Raji (cell line): Measurements from ENCODE around the gene SHC3.

Experiments
- POLR2A ChIP-seq: IDR thresholded peaks from 2 replicates; pipeline ENCODE4 v1.6.1; 2011; ENCODE audit warnings: low read depth, low read length, control low read depth; ENCODE audit not compliant: insufficient read depth

The SHC3 gene

DNA sequence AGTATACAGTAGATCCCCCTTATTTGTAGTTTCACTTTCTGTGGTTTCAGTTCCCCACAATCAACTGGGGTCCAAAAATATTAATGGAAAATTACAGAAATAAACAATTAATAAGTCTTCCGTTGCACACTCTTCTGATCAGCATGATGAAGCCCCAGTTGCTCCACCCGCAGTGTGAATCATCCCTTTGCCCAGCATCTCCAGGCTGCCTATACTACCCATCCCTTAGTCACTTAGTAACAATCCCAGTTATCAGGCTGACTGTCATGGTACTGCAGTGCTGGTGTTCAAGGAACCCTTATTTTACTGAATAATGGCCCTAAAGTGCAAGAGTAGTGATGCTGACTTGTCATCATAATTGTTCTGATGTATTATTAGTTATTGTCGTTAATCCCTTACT lies 28.9 kb downstream of the SHC3 start:
- TF ChIP-seq POLR2A = no peak

DNA sequence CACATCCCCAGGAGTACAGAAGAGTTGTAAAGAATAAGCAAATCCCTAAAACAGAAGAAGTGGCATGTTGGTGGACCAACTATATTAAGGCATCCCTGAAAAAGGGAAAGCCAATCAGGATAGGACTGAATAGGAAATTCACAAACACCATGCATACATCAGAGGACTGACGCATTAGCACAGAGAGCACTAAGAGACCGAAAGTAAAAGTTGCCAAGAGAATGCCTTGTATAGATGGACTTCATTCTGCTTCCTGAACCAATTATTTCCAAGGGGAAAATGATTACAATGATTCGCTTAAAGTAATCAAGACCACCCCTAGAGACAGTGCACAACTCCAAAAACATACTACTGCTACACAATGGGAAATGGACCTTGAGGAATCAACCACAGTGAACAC lies 33.5 kb downstream of the SHC3 start:
- TF ChIP-seq POLR2A = no peak

DNA sequence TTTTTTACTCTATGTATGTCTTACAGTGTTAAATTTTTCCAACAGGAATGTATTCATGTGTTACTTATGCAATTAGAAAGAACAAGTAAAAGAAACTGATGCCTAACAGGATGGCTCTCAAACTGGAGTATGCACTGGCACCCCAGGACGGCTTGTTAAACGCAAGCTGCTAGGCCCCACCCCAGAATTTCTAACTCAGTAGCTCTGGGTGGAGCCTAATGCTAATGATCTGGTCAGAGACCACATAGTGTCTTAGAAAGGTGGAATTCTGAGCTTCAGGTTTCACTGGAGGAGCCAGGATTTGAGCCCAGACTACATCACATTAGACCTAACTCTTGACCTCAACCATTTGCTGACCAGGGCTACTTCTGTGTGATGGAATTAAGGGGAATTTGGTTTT lies 34.4 kb downstream of the SHC3 start:
- no peak for TF ChIP-seq POLR2A

DNA sequence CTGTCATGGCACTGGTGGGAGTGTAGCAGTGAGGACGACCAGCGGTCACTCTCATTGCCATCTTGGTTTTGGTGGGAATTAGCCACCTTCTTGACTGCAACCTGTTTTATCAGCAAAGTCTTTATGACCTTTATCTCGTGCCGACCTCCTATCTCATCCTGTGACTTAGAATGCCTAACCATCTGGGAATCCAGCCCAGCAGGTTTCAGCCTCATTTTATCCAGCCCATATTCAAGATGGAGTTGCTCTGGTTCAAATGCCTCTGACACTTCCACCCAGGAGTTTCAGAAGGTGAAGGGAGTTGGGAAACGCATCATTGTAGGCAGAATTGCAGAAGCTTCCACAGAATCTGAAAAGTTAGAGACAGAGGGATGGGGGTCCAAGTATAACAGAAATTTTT lies 35.4 kb downstream of the SHC3 start:
- no peak for TF ChIP-seq POLR2A

DNA sequence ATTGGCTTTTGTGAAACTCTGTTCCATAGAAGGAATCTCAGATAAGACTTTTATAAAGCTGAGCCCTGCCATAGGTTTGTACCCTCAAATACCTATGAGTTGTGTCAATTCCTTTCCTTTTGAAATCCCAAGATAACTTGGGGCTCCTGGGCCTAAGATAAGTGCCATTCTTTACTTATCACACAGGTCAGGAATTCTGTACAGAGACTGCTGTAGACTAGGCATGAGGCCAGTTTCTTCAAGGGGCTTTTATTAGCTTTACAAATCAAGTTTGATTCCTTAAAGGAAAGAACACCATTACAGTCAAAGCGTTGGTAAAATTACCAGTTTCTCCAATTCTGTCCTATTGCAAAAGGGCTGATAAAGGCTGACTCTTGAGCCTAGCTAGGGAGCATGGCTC lies 39.2 kb downstream of the SHC3 start:
- no peak for TF ChIP-seq POLR2A

DNA sequence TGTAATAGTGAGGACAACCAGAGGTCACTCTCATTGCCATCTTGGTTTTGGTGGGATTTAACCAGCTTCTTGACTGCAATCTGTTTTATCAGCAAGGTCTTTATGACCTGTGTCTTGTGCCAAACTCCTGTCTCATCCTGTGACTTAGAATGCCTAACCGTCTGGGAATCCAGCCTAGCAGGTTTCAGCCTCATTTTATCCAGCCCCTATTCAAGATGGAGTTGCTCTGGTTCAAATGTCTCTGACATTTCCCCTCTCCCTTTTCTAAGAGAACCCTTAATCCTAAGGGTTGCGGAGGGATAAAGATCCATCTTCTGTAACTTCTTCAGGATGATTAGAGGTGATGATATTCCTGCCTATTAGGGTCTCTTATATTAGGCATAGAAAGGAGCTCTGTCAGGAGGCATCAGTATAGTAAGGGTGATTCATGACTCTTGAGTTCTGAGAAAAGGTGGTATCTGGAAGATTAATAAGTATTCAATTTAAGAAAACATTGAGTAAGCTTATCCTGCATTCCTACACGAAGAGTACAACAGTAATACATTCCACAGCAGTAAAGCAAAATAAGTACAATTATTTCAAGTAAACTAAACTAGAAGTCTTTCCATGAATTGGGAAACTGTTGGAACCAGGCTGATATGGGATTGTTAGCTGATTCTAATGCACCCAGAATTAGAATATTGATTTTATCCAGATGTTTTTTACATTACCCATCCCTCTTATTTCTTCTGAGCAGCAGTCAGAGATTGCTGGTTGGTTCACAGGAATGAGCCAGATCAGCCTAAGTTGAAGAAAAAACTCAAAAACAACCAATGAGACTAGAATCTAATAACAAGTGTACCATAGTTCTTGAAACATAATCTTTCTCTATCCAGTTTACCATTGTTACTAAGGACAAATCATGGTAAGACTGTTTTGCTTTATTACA lies 39.9 kb downstream of the SHC3 start:
- TF ChIP-seq POLR2A = no peak

DNA sequence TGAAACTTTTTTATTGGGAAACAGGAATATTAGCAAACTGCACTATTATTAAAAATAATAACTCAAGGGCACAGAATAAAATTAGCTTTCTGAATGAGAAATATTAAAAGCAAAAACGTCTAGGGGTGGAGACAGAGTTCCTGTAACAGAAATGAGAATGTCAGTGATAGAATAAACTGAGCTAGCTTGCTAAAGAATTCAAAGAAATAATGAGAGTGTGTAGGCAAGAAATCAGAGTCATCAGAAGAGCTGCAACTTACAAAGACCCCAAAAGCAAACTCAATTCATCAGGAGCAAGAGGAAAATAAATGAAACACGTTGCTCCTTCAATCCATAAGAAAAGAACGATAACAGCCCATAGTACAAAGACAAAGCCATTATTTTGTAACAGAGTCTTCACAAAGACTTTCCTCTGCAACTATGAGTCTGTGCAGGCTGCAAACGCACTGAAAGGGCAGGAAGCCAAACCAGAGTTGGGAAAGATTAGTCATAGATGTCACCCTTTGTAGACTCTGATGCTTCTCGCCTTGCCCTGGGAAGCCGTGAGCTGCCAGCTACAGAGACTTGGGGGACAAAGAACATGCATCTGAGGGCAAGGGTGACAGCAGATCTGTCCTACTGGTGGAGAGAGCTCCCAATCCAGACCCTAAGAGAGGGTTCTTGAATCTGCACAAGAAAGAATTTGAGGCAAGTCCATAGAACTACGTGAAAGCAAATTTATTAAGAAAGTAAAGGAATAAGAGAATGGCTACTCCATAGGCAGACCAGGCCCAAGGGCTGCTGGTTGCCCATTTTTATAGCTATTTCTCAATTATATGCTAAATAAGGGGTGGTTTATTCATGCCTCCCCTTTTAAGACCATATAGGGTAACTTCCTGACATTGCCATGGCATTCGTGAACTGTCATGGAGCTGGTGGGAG lies 40.8 kb downstream of the SHC3 start:
- TF ChIP-seq POLR2A = no peak

DNA sequence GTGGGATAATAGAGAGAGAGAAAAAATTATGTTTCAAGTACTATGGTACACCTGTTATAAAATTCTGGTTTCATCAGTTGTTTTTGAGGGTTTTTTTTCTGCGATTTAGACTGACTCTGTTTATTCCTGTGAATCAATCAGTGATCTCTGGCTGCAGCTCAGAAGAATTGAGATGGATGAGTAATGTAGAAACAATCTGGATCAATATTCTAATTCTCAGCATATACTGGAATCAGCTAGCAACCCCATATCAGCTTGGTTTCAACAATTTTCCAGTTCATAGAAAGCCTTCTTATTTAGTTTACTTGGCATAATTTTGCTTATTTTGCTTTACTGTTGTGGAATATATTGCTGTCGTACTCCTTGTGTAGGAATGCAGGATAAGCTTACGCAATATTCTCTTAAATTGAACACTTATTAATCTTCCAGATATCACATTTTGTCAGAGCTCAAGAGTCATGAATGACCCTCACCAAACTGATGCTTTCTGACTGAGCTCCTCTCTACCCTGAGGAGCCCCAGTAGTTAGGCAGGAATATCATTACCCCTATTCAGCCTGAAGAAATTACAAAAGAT lies 42.9 kb downstream of the SHC3 start:
- no peak for TF ChIP-seq POLR2A

DNA sequence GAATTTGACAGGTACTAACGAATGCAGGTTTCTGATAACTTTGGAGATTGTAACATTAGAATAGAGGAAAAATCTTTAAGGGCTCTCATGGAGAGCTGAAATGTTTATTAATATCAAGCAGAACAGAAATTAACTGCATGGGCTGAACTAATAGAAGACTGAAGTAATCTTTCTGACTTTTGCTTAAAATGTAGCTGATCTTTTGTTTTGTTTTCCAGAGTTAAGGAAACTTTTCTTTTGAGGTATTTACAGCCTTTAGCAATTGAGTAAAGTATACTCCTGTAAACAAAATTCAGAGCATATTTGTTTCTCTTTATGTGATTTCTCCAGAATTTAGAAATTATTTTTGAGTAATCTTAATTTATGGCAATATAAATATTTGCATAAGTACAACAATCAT lies 43.9 kb downstream of the SHC3 start:
- no peak for TF ChIP-seq POLR2A

DNA sequence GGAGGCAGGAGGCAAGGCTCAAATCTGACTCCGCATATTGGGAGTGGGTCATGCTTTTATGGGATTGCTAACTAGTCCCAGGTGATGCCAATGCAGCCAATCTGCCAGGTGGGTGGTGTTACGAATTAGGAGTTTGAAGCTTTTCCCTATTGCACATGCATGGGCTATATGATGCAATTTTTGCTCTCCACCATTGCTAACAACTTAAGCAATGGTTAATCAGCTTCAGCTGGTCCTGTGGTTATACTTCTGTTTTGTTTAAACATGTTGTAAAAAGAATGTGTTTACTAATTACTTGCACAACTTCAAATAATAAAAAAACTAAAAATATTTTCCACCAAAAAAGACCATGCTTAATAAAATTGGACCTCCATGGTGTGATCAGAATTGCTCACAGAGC lies 55.7 kb downstream of the SHC3 start:
- no peak for TF ChIP-seq POLR2A

DNA sequence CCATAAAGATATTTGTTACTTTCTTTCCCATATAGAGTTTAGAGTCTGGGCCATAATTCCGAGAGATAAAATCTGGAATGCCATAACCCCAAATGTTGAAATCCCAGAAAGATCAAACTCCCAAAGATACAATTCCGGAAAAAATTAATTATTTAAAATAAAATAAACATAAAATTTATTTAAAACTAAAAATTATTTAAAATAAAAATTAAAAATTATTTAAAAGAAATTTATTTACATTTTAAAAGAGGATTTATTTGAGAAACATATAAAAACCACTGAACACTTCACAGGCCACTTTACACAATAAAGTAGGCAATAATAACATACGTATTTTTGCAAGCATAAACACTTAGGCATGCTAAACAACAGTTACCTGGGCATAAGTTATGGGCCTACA lies 57.9 kb downstream of the SHC3 start:
- no peak for TF ChIP-seq POLR2A

DNA sequence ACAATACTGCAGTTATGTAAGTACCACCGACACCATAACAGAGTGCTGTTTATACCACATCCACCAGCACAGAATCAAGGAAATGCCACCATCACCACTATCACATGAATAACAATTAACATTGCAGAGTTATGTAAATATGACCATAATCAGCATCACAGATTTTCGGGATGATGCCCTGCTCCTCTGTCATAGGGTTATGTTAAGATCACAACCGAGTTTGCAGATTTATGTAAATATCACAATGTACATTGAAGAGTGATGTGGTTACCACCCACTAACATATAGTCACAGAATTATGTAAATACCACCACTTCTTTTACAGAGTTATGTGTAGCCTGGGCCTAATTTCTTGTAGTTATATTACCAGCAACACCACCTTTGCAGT lies 61.8 kb downstream of the SHC3 start:
- TF ChIP-seq POLR2A = no peak

DNA sequence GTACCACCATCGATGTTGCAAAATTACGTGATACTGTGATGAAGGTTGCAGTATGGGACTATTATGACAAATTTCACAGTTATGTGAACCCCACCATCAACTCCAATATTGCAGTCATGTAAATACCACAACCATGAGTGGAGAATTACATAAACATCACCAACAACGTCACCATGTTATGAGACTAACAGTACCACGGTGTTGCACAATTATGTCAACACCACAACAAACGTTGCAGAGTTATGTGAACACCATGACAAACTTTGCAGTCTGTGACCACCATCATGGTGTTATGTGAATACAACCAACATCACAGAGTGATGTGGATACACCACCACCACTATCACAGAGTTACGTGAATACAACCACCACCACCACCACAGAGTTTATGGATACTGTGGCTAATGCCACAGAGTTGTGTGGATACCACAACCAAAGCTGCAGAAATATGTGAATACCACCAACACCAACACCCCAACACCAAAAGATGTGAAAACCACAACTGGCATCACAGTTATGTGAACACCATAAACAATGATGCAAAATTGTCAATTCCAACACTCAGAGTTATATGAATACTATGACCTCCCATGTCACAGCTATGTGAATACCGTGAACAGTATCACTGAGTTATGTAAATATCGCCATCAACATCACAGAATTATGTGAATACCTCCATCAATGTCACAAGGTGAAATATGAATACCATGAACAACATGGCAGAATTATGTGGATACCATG lies 62.4 kb downstream of the SHC3 start:
- TF ChIP-seq POLR2A = no peak

DNA sequence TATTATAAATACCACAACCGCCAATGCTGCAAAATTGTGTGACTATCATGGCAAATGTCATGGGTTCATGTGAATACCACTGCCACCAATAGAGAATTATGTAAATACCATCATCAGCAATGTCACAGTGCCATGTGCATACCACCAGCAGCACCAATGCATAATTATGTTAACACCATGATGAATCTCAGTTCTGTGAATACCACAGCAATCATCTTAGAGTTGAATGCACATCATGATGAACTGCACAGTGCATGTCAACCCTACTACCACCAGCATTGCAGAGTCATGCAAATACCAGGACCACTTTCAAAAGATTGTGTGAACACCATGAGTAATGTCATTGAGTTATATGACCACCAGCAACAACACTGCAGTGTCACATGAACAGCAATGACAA lies 63.2 kb downstream of the SHC3 start:
- no peak for TF ChIP-seq POLR2A

DNA sequence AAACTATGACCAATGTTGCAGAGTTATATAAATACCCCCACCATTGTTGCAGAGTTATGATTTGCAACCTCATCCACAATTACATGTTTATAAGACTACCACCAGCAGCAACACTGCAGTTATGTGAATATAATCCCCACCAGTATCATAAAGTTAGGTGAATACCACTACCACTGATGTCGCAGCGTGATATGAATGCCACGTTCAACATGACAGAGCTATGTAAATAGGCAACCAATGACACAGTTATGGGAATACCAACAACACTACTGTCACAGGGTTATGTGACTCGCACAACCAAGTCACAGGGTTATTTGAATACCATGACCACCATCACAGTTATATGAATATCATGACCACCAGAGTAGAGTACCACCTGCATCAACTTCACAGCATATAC lies 63.9 kb downstream of the SHC3 start:
- TF ChIP-seq POLR2A = no peak

DNA sequence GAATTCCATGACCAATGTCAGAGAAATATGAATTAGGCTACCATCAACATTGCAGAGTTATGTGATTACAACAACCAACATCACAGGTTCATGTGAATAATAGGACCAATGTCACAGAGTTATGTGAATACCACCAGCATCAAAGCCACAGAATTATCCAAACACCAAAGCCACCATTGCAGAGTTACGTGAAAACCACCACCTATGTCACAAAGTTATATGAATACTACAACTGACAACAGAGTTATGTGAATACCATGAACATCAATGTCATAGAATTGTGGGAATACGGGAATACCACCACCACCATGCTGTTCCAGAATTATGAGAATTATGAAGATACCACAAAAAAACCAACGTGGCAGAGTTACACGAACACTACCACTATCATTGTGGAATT lies 64.8 kb downstream of the SHC3 start:
- TF ChIP-seq POLR2A = no peak

DNA sequence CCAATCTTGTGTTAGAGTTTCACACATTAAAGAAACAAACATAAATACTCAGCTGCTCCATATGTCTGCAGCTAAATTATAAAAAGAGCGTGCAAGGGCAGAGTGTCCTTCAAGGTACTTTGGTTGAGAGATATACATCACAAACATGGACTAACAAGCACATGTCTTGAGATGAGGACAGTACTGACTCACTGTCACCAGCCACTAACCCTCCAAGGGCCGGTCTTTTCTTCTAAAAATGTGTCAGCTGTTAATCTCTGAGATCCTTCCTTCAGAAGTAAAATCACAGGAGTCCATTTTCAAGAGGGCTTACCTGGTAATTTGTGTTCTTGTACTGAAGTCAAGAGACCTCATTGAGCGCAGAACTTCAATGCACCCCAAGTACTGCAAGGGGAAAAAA lies 66.4 kb downstream of the SHC3 start:
- no peak for TF ChIP-seq POLR2A
